ENCODE data around the gene OR4D5. TPM values are rescaled to one million over a fixed set of nuclear protein-coding genes. Genes with fewer than 3 reads are reported as not detected.

OR4D5 gene
- total RNA-seq, 1 experiment from 2014 or later = not detected

Other genes with a start within 250 kb of the OR4D5 start
- 7.4 and 25.7 TPM in 2 replicates for gene ZNF202, start 198.0 kb upstream of the OR4D5 start, total RNA-seq (2014; rRNA removed; shearing (Covaris generic); ENCODE audit: low replicate concordance)
- gene OR6X1, start 185.1 kb upstream of the OR4D5 start, total RNA-seq (2014; rRNA removed; shearing (Covaris generic); ENCODE audit: low replicate concordance) = not detected in 2 replicates
- not detected in 2 replicates for gene OR6M1, start 133.3 kb upstream of the OR4D5 start, total RNA-seq (2014; rRNA removed; shearing (Covaris generic); ENCODE audit: low replicate concordance)
- not detected in 2 replicates for gene TMEM225, start 53.9 kb upstream of the OR4D5 start, total RNA-seq (2014; rRNA removed; shearing (Covaris generic); ENCODE audit: low replicate concordance)
- not detected in 2 replicates for gene OR8D4, start 37.5 kb upstream of the OR4D5 start, total RNA-seq (2014; rRNA removed; shearing (Covaris generic); ENCODE audit: low replicate concordance)
- not detected in 2 replicates for gene OR6T1, start 4.2 kb downstream of the OR4D5 start, total RNA-seq (2014; rRNA removed; shearing (Covaris generic); ENCODE audit: low replicate concordance)
- gene OR10S1, start 38.2 kb downstream of the OR4D5 start, total RNA-seq (2014; rRNA removed; shearing (Covaris generic); ENCODE audit: low replicate concordance) = not detected in 2 replicates
- not detected in 2 replicates for gene OR10G6, start 55.5 kb downstream of the OR4D5 start, total RNA-seq (2014; rRNA removed; shearing (Covaris generic); ENCODE audit: low replicate concordance)
- not detected in 2 replicates for gene OR10G4, start 73.4 kb downstream of the OR4D5 start, total RNA-seq (2014; rRNA removed; shearing (Covaris generic); ENCODE audit: low replicate concordance)
- gene OR10G9, start 83.4 kb downstream of the OR4D5 start, total RNA-seq (2014; rRNA removed; shearing (Covaris generic); ENCODE audit: low replicate concordance) = not detected in 2 replicates
- not detected in 2 replicates for gene OR10G8, start 87.2 kb downstream of the OR4D5 start, total RNA-seq (2014; rRNA removed; shearing (Covaris generic); ENCODE audit: low replicate concordance)
- not detected in 2 replicates for gene OR10G7, start 101.7 kb downstream of the OR4D5 start, total RNA-seq (2014; rRNA removed; shearing (Covaris generic); ENCODE audit: low replicate concordance)
- gene VWA5A, start 175.8 kb downstream of the OR4D5 start, total RNA-seq (2014; rRNA removed; shearing (Covaris generic); ENCODE audit: low replicate concordance) = 6.9 and 10.6 TPM in 2 replicates
- not detected in 2 replicates for gene OR10D3, start 243.7 kb downstream of the OR4D5 start, total RNA-seq (2014; rRNA removed; shearing (Covaris generic); ENCODE audit: low replicate concordance)